ENCODE results near the gene ZNF83.

GRCh38 chr19:52667972-52668371 lies 29.8 kb upstream of the ZNF83 start:
- TF ChIP-seq CTCF (IDR thresholded peaks at IDR 0.05) (no peak), POLR2AphosphoS5 (IDR thresholded peaks at IDR 0.05; ENCODE audit: low read depth, low read length) (no peak), TCF7L2 (IDR thresholded peaks at IDR 0.05; ENCODE audit: low read depth, low read length) (no peak), SIN3A (IDR thresholded peaks at IDR 0.05; ENCODE audit: borderline replicate concordance, insufficient read depth, low read depth, low read length) (no peak)
